Epithelial cell of prostate (primary cell): ENCODE results near the gene GIMAP8.

Experiments used
- DNase-seq: peaks from one replicate; pipeline ENCODE4 v3.0.0-alpha.2; 2011; ENCODE audit warnings: low read depth, low spot score
- H3K27ac ChIP-seq: fragments of 450-650 bp; 2 replicates; pipeline ENCODE4 v1.5.1; 2017; ENCODE audit warnings: mild to moderate bottlenecking

The GIMAP8 gene

DNA sequence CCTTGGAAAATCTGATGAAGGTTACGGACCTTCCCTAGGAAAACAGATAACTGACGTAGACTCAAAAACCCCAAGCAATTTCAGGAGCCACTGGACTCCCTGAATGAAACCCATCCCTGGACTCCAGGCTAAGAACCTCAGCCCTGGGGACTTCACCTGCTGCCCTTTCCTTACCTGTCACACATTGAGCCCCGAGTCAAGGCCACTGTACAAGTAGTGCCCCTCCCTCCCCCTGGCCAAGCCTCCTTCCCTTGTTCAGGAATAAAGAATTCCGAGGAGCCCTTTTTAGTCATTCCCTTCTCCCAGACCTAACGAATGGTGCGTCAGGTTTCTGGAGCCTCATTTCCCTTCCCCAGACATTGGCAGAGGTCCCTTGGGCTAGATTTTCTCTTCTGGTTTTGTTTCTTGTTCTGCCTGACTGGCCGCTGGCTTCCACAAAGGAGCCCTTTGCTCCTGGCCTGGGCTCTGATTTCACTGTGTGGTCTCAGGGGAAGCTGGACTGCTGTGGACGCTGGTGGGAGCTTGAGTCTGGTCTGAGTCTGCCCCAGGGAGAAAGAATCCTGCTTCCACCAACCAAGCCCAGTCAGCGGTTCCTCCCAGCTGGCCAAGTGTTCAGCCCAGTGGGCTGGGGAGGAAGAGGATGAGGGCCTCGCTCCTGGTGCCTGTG is 39.6 kb upstream of the GIMAP8 start:
- no peak for DNase-seq
- H3K27ac ChIP-seq, result no peak overlapping the region

DNA sequence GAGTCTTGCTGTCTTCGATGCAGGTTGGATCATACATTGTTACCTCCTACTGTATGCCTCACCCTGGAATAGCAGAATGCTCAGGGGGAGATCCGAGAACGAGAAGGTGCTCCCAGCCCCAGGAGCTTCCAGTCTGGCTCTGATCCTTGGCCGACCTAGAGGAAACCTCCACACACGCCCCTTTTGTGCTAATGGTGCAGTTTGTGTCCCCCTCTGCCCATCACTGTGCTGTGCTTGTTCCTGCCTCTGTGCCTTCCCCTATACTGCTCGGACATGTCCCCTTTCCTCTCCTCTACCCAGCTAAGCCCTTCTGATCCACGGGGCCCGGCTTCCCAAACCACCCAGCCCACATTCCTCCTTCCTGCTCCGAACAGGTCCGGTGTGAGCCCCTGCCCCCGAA is 38.8 kb upstream of the GIMAP8 start:
- H3K27ac ChIP-seq, result no peak overlapping the region
- DNase-seq, result no peak

- DNase-seq, result no peak
- H3K27ac ChIP-seq, result no peak overlapping the region
Measured at GRCh38 chr7:150412016-150412415, 38.4 kb upstream of the GIMAP8 start.

- no peak for DNase-seq
- no peak overlapping the region for H3K27ac ChIP-seq
Measured at GRCh38 chr7:150412518-150413488, 37.6 kb upstream of the GIMAP8 start.

DNA sequence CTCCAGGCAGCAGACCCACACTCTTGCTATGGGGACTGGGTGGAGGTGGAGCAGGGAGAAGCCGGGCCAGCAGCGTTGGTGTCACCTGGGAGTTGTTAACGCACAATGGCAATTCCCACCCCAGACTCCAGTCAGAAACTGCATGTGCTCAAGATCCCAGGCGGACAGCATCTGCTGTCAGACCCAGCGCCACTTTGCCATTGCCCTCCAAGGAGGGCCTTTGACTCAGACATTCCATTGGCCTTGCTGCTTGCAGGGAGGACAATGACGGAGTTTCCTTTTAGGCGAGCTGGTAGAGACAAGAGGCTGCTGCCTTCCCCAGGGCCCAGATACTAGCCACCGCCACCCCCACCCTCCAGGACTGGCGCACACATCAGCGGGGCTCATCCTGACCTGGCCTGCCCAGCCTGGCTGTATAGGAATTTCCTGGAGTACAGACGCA is 36.8 kb upstream of the GIMAP8 start:
- H3K27ac ChIP-seq, result no peak overlapping the region
- DNase-seq, result no peak

DNA sequence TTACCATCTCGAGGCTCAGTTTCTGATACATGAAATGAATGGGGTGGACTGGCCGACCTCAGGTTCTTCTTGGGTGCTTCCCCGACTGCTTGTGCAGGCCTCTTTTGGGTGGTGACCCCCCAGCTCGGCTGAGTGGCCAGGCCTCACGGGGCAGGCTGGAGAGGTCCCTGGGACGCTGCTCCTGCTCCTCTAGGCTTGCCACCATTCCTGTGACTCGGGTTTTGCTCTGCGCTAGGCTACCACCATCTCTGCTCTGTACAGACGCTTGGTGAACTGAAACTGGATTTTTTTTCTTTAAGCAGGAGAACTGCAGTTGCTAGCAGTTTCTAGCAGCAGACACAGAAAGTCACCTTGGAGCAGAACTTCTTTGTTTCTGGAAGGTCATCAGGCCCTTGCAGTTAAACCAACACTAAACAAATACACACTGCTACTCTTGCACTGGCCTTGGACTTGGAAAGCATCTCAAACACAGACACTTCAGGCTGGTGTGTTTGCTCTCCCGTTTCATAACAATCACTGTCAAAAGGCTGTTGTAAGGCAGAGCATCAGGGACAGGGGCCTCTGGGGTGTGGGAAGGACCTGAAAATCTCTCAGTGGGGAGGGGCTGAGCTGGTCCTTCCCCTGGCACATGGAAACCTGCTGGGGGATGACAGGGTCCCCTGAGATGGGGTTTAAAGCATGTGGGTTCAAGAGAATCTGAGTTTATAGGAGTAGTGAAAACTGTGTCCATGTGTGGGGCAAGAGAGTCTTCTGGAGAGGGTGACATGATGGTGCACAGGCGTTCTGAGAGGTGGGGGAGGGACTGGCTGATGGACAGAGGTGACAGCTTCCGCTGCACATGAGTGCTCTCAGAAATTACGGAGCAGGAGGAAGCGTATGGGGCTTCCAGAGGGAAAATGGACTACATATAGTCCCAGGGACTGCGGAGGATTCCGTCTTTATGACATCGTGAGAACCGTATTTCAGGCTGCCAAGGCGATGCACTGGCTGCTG is 35.0 kb upstream of the GIMAP8 start:
- no peak overlapping the region for H3K27ac ChIP-seq
- no peak for DNase-seq

- H3K27ac ChIP-seq, result no peak overlapping the region
- no peak for DNase-seq
Measured at GRCh38 chr7:150417239-150417638, 33.2 kb upstream of the GIMAP8 start.

GRCh38 chr7:150417863-150418262 is 32.6 kb upstream of the GIMAP8 start:
- no peak for DNase-seq
- no peak overlapping the region for H3K27ac ChIP-seq

- no peak overlapping the region for H3K27ac ChIP-seq
- no peak for DNase-seq
Measured at GRCh38 chr7:150420242-150420641, 30.2 kb upstream of the GIMAP8 start.

GRCh38 chr7:150420987-150421674 is 29.3 kb upstream of the GIMAP8 start:
- no peak for DNase-seq
- no peak overlapping the region for H3K27ac ChIP-seq

DNA sequence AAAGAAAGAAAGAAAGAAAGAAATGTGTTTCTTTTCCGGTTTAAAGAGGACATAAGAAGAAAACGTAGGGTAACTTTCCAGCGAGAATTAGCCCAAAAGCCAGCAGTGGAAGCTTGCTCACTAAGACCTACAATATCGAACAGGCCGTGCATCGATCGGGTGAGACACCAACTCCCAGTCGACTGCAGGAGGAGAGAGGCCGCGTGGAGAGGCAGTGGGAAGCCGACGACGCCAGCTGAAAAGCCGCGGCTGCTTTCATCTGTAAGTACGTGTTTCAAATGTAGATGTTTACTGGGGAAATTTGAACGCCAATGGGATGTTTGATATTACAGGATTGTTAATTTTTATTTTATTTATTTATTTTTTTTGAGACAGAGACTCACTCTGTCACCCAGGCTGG is 28.6 kb upstream of the GIMAP8 start:
- no peak overlapping the region for H3K27ac ChIP-seq
- DNase-seq, result no peak

GRCh38 chr7:150425670-150426069 is 24.8 kb upstream of the GIMAP8 start:
- no peak overlapping the region for H3K27ac ChIP-seq
- DNase-seq, result no peak

GRCh38 chr7:150428671-150429451 is 21.6 kb upstream of the GIMAP8 start:
- DNase-seq, result peak; percentile 62

GRCh38 chr7:150429699-150430098 is 20.7 kb upstream of the GIMAP8 start:
- no peak for DNase-seq

More at GRCh38 chr7:150428671-150429451, 21.6 kb upstream of the GIMAP8 start:
- H3K27ac ChIP-seq, result no peak overlapping the region

DNA sequence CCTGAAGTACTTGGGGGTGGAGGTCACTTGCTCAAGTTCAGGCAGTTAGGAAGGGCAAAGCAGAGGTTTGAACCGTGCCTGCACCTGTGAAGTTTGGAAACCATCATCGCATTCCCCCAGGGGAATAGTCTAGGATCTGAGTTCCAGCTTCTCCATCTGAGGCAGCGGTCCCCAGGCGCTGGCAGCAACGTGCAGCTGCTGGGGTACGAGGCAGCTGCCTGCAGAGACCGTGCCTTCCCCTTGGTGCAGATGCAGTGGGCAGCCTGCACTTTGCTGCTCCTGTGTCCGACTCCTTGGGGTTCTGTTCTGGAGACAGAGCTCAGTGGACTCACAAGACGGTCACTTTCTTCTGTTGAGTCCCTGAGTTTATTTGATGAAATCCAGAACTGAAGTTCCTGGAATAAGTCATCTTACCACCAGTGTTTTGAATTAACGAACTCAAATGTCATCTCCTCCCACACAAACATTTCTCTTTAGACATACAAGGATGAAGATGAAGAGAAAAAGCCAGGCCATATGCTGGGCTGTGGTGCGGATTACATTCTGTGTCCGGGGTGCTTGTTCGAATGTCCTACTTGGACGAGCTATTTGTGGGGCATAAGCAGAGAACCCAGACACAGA is 19.9 kb upstream of the GIMAP8 start:
- no peak for DNase-seq
- H3K27ac ChIP-seq, result no peak overlapping the region

More at GRCh38 chr7:150429699-150430098, 20.7 kb upstream of the GIMAP8 start:
- no peak overlapping the region for H3K27ac ChIP-seq

- no peak for DNase-seq
- no peak overlapping the region for H3K27ac ChIP-seq
Measured at GRCh38 chr7:150431839-150432658, 18.4 kb upstream of the GIMAP8 start.
